Measurements from ENCODE around the gene PRICKLE3. TPM values are rescaled to one million over a fixed set of nuclear protein-coding genes. Genes with fewer than 3 reads are reported as not detected.

The PRICKLE3 gene
- total RNA-seq, 1 donor from 2014 or later, result 16.4 TPM

DNA sequence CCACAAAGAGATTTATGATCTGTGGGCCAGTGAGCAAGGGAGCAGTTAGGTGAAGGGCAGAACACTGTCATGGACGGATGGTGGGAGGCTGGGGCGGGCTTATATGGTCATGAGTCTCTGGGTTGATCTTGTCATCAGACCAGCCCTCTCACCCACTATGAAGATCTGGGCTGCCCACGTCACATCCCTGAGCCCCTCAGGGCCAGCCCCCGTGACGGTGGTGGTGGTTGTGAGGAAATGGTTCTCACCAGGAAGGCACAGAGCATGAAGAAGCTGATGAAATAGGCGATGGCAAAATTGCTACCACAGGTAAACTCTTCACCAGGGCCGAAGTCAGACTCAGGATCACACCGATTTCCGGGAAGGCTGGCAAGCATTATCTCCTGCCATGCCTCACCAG, 24.9 kb upstream of the PRICKLE3 start:
- ATAC-seq (no peak), DNase-seq (no peak)
- H3K4me1 ChIP-seq, result no peaks in the 10 kb centered on the region
- intact Hi-C loops (cut with DNase I), result no loop called here
- TF ChIP-seq, protein P1, sequence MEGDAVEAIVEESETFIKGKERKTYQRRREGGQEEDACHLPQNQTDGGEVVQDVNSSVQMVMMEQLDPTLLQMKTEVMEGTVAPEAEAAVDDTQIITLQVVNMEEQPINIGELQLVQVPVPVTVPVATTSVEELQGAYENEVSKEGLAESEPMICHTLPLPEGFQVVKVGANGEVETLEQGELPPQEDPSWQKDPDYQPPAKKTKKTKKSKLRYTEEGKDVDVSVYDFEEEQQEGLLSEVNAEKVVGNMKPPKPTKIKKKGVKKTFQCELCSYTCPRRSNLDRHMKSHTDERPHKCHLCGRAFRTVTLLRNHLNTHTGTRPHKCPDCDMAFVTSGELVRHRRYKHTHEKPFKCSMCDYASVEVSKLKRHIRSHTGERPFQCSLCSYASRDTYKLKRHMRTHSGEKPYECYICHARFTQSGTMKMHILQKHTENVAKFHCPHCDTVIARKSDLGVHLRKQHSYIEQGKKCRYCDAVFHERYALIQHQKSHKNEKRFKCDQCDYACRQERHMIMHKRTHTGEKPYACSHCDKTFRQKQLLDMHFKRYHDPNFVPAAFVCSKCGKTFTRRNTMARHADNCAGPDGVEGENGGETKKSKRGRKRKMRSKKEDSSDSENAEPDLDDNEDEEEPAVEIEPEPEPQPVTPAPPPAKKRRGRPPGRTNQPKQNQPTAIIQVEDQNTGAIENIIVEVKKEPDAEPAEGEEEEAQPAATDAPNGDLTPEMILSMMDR (IDR thresholded peaks at IDR 0.05), result no peak
- no peak overlapping the region for H3K27ac ChIP-seq
- no peak overlapping the region for H3K4me3 ChIP-seq
- H3K36me3 ChIP-seq, result no peaks in the 10 kb centered on the region
- H3K9me3 ChIP-seq, result no peaks in the 10 kb centered on the region
- no peaks in the 10 kb centered on the region for H3K27me3 ChIP-seq

DNA sequence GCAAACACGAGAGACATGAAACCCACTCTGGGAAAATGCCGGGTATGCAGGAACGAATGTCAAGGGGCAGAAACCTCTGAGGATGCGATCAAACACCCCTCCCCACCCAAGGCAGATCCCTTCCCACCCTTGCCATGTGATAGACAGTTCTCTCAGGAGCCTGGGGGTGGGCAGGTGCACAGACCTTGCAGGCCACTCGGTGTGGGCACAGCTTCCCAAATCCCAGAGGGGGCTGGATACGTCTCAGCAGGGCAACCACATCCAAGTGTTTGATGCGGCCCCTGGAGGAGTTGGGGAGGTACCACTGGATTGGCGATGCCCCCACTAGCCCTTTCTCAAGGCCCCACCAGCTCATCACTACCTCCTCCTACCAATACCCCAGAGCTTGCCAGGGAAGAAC, 24.2 kb upstream of the PRICKLE3 start:
- intact Hi-C loops (cut with DNase I), result no loop called here
- DNase-seq (no peak), ATAC-seq (no peak)
- TF ChIP-seq, protein P1 (IDR thresholded peaks at IDR 0.05), result no peak
- no peak overlapping the region for H3K4me3 ChIP-seq
- no peaks in the 10 kb centered on the region for H3K9me3 ChIP-seq
- H3K27me3 ChIP-seq, result no peaks in the 10 kb centered on the region
- H3K36me3 ChIP-seq, result no peaks in the 10 kb centered on the region
- no peaks in the 10 kb centered on the region for H3K4me1 ChIP-seq
- no peak overlapping the region for H3K27ac ChIP-seq

DNA sequence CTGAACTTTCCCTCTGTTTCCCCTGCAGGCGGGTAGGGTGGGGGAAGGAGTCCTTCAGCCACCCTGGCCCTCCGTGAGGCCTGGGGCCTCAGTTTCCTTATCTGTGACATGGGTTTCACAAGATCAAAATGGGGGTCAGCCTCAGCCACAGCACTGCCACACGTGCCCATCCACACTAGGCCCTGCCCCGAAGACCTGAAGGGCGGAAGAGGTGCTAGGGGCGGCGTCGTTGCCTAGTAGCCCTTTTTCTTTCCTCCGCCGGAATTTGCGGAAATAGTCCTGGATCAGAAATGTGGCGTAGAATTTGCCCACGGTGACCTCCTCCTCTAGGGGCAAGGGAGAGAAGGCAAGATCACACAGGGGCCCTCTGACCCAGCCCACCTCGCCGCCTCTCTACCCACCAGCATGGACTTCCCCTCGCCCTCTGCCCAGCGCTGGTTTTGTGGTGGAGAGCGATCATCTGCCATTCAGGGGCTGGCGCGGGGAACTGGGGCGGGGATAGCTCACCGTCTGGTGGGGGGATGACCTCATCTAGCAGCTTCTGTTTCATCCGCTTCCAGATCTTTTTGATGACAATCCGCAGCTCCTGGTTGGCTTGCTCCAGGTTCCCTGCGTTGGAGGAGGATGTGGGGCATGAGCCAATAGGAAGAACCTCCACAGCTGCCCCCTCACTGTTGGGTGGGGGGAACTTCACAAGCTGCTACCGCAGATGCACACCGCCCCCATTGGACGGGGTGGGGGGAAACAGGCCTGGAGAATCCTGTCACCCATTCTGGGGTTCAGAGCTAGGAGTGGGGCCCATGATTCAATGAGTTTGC, 23.5 kb upstream of the PRICKLE3 start:
- intact Hi-C loops (cut with DNase I), result no loop called here
- ATAC-seq, result no peak
- no peak overlapping the region for H3K4me3 ChIP-seq
- no peaks in the 10 kb centered on the region for H3K36me3 ChIP-seq
- H3K4me1 ChIP-seq, result no peaks in the 10 kb centered on the region
- no peak for DNase-seq
- TF ChIP-seq, protein P1 (IDR thresholded peaks at IDR 0.05), result no peak
- H3K27me3 ChIP-seq, result no peaks in the 10 kb centered on the region
- no peaks in the 10 kb centered on the region for H3K9me3 ChIP-seq
- H3K27ac ChIP-seq, result no peak overlapping the region

DNA sequence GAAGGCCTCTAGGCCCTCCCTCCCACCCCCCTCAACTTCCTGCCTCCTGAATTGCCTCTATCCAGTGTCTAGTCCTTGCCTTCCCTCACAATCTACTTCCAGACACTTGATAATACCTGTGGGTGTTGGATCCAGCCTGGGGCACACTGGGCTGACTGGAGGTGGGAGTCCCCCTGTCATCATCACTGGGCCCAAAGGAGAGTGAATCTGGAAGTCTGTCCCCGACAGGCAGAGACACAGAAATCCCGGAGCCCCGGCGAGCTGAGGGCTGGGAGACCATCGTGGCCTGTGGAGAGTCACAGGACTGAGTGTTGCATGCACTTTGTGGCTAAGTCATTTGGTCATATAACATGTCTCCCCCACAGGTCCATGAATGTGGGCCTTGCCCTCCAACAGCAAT, 22.2 kb upstream of the PRICKLE3 start:
- Histone ChIP-seq H3K27ac (no peak overlapping the region), H3K4me3 (no peak overlapping the region), H3K9me3 (no peaks in the 10 kb centered on the region), H3K36me3 (no peaks in the 10 kb centered on the region), H3K27me3 (no peaks in the 10 kb centered on the region), H3K4me1 (no peaks in the 10 kb centered on the region)
- no peak for ATAC-seq
- intact Hi-C loops (cut with DNase I), result no loop called here
- TF ChIP-seq, protein P1 (IDR thresholded peaks at IDR 0.05), result no peak
- DNase-seq, result no peak

DNA sequence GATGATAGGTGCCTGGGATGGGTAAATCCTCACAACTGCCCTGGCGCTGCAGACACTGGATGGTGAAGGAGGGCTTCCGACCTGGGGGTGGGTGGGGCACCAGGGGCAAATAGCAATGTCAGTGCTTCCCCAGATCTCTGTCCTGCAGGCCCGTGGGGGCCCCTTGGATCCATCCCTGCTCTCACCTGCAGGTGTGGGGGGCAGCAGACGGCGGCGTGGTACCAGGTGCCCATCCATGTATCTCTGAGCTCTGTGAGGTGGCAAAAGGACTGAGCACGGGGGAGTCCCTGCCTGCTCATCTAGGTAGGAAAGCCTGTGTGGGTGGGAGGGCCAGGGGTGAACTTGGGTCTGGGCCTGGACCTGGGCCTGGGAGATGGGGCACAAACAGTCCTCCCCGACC, 20.4 kb upstream of the PRICKLE3 start:
- Histone ChIP-seq H3K27me3 (no peaks in the 10 kb centered on the region), H3K9me3 (no peaks in the 10 kb centered on the region), H3K36me3 (no peaks in the 10 kb centered on the region), H3K4me3 (no peak overlapping the region), H3K4me1 (no peaks in the 10 kb centered on the region), H3K27ac (no peak overlapping the region)
- DNase-seq (no peak), ATAC-seq (no peak)
- intact Hi-C loops (cut with DNase I), result no loop called here
- TF ChIP-seq, protein P1 (IDR thresholded peaks at IDR 0.05), result no peak
